ENCODE data around the gene SEMA4B.

DNA sequence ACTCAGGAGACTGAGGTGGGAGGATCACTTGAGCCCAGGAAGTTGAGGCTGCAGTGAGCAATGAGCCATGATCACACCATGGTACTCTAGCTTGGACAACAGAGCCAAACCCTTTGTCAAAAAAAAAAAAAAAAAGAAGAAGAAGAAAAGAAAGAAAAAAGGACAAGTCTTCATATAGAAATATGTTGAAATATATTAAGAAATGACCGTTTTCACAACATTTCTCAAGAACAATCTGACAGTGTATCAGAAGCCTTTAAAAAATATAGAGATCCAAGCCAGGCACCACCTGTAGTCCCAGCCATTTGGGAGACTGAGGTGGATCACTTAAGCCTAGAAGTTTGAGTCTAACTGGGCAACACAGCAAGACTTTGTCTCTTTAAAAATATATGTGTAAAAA is 29.5 kb upstream of the SEMA4B start:
- TF ChIP-seq, protein P1, sequence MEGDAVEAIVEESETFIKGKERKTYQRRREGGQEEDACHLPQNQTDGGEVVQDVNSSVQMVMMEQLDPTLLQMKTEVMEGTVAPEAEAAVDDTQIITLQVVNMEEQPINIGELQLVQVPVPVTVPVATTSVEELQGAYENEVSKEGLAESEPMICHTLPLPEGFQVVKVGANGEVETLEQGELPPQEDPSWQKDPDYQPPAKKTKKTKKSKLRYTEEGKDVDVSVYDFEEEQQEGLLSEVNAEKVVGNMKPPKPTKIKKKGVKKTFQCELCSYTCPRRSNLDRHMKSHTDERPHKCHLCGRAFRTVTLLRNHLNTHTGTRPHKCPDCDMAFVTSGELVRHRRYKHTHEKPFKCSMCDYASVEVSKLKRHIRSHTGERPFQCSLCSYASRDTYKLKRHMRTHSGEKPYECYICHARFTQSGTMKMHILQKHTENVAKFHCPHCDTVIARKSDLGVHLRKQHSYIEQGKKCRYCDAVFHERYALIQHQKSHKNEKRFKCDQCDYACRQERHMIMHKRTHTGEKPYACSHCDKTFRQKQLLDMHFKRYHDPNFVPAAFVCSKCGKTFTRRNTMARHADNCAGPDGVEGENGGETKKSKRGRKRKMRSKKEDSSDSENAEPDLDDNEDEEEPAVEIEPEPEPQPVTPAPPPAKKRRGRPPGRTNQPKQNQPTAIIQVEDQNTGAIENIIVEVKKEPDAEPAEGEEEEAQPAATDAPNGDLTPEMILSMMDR (IDR thresholded peaks at IDR 0.05), result no peak
- TF ChIP-seq POLR2A (IDR thresholded peaks at IDR 0.05), result no peak
